Trophoblast cell (in vitro differentiated cells and primary cell): ENCODE measurements around the gene SENP5. TPM values are rescaled to one million over a fixed set of nuclear protein-coding genes. Genes with fewer than 3 reads are reported as not detected.
A peak's percentile ranks its signal among the peaks of the same experiment; 100 is the strongest.
"Not testable (repeated sequence)": the region's sequence is repeated elsewhere in the genome, so short reads cannot be mapped to it uniquely, and the experiment has no call there.

Experiments
- DNase-seq, 2 donors: peaks; one replicate each; pipeline ENCODE4 v3.0.0-alpha.2; 2016
- H2AFZ ChIP-seq: 2 replicates; pipeline ENCODE4 v1.6.1; 2013; ENCODE audit warnings: low read length, moderate library complexity, mild to moderate bottlenecking; ENCODE audit not compliant: insufficient read depth, poor library complexity
- H2AK5ac ChIP-seq: 2 replicates; pipeline ENCODE4 v1.6.1; 2013; ENCODE audit warnings: mild to moderate bottlenecking, low read length
- H2BK120ac ChIP-seq: 2 replicates; pipeline ENCODE4 v1.6.1; 2013; ENCODE audit warnings: low read length, mild to moderate bottlenecking, moderate library complexity; ENCODE audit not compliant: insufficient read depth, poor library complexity
- H2BK12ac ChIP-seq: 2 replicates; pipeline ENCODE4 v1.6.1; 2013; ENCODE audit warnings: mild to moderate bottlenecking, low read length, moderate library complexity
- H2BK5ac ChIP-seq: 2 replicates; pipeline ENCODE4 v1.6.1; 2013; ENCODE audit warnings: low read length, low read depth, moderate library complexity, mild to moderate bottlenecking; ENCODE audit not compliant: poor library complexity
- H3K14ac ChIP-seq: 2 replicates; pipeline ENCODE4 v1.6.1; 2013; ENCODE audit warnings: mild to moderate bottlenecking, low read length
- H3K18ac ChIP-seq: 2 replicates; pipeline ENCODE4 v1.6.1; 2013; ENCODE audit warnings: mild to moderate bottlenecking, low read length
- H3K23ac ChIP-seq: 2 replicates; pipeline ENCODE4 v1.6.1; 2013; ENCODE audit warnings: low read length
- H3K27ac ChIP-seq: 2 replicates; pipeline ENCODE4 v1.5.1; 2013; ENCODE audit warnings: low read depth, mild to moderate bottlenecking, inconsistent platforms, low read length, moderate library complexity
- H3K27me3 ChIP-seq: 2 replicates; pipeline ENCODE4 v1.6.1; 2013; ENCODE audit warnings: inconsistent platforms, mild to moderate bottlenecking, low read length, moderate library complexity; ENCODE audit not compliant: insufficient read depth
- H3K36me3 ChIP-seq, 2 experiments: 1 replicate in 1 of 2; 2 replicates in 1 of 2; pipeline ENCODE4 v1.6.1; 2013; ENCODE audit warnings: low read length in 2 of 2, mild to moderate bottlenecking in 2 of 2, moderate library complexity in 1 of 2; ENCODE audit not compliant: insufficient read depth in 2 of 2, control insufficient read depth in 1 of 2
- H3K4ac ChIP-seq: 2 replicates; pipeline ENCODE4 v1.6.1; 2013; ENCODE audit warnings: low read depth, mild to moderate bottlenecking, low read length, moderate library complexity
- H3K4me1 ChIP-seq, 2 experiments: 1 replicate in 1 of 2; 2 replicates in 1 of 2; pipeline ENCODE4 v1.6.1; 2013; ENCODE audit warnings: low read length in 2 of 2, mild to moderate bottlenecking in 2 of 2, moderate library complexity in 1 of 2; ENCODE audit not compliant: insufficient read depth in 2 of 2, control insufficient read depth in 1 of 2
- H3K4me2 ChIP-seq: 2 replicates; pipeline ENCODE4 v1.6.1; 2013; ENCODE audit warnings: inconsistent platforms, mild to moderate bottlenecking, low read length, moderate library complexity
- H3K4me3 ChIP-seq: 2 replicates; pipeline ENCODE4 v1.5.1; 2013; ENCODE audit warnings: mild to moderate bottlenecking, low read depth, low read length, inconsistent platforms
- H3K79me1 ChIP-seq: one replicate; pipeline ENCODE4 v1.6.1; 2013; ENCODE audit warnings: low read length
- H3K79me2 ChIP-seq: 2 replicates; pipeline ENCODE4 v1.6.1; 2013; ENCODE audit warnings: low read length, mild to moderate bottlenecking; ENCODE audit not compliant: control insufficient read depth, insufficient read depth, poor library complexity
- H3K9ac ChIP-seq: 2 replicates; pipeline ENCODE4 v1.6.1; 2013; ENCODE audit warnings: mild to moderate bottlenecking, low read length
- H3K9me3 ChIP-seq: 2 replicates; pipeline ENCODE4 v1.6.1; 2013; ENCODE audit warnings: low read depth, mild to moderate bottlenecking, control low read depth, inconsistent platforms, low read length; ENCODE audit not compliant: insufficient read depth
- H4K12ac ChIP-seq: 2 replicates; pipeline ENCODE4 v1.6.1; 2013; ENCODE audit warnings: low read depth, mild to moderate bottlenecking, low read length, moderate library complexity
- H4K8ac ChIP-seq: 2 replicates; pipeline ENCODE4 v1.6.1; 2013; ENCODE audit warnings: low read depth, mild to moderate bottlenecking, low read length, moderate library complexity
- H4K91ac ChIP-seq: one replicate; pipeline ENCODE4 v1.6.1; 2013; ENCODE audit warnings: low read depth, mild to moderate bottlenecking, low read length, moderate library complexity
- WGBS: extraction: QIAGEN DNeasy Blood & Tissue Kit; methylation state at CpG from one replicate; pipeline ENCODE4 v1.1.7; 2013; ENCODE audit warnings: missing lambda C conversion rate; ENCODE audit not compliant: insufficient read length, insufficient coverage; ENCODE audit errors: extremely low coverage; 5-methylcytosine and 5-hydroxymethylcytosine counted together
- polyA plus RNA-seq: library from polyadenylated mRNA; stranded (reverse); fragments of 200-250 nt; gene quantifications from 2 replicates; pipeline ENCODE4 v1.2.3, GENCODE V29; 2013

Gene SENP5, protein sequence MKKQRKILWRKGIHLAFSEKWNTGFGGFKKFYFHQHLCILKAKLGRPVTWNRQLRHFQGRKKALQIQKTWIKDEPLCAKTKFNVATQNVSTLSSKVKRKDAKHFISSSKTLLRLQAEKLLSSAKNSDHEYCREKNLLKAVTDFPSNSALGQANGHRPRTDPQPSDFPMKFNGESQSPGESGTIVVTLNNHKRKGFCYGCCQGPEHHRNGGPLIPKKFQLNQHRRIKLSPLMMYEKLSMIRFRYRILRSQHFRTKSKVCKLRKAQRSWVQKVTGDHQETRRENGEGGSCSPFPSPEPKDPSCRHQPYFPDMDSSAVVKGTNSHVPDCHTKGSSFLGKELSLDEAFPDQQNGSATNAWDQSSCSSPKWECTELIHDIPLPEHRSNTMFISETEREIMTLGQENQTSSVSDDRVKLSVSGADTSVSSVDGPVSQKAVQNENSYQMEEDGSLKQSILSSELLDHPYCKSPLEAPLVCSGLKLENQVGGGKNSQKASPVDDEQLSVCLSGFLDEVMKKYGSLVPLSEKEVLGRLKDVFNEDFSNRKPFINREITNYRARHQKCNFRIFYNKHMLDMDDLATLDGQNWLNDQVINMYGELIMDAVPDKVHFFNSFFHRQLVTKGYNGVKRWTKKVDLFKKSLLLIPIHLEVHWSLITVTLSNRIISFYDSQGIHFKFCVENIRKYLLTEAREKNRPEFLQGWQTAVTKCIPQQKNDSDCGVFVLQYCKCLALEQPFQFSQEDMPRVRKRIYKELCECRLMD
- 26.2 and 27.3 TPM in 2 replicates for polyA plus RNA-seq

DNA sequence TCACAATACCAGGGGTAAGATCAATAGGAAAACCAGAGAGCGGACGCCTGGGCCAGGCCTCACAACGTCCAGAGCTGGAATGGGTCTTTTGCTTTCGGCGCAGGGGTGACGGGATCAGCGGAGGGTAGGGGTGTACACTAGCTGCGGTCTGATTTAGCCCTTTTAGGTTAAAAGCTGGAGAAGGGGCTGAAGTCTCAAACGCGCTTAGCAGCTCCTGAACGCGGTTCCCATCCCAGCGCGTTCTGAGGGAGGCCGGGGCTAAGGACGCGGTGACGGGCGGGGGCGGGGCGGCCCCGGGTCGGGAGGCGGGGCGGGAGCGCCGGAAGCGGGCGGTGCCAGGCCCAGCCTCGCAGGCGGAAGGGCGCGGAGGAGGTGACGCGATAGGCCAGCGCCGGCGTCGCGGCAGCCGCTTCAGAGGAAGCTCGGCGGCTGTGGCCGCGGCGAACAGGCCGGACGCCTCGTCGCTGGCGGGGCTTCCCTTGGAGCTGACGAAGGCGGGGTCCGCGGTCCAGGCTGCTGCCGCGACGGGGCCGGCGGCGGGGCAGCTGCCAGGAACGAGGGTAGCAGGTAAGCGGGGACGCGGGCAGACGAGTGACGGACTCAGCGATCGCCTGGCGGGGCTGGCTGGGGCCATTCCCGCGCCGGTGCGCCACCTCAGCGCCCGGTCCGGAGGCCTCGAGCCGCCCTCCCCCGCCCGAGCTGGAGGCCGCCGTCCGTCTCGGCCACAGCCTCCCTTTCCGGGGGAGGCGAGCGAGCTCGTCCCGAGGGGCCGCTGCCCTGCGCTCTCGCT, at the start of gene SENP5:
TSS of gene SENP5 (plus strand) at position 414 of the 790 bp plus-strand sequence. CDS start 17,262 bp downstream, outside the sequence.
- Histone ChIP-seq H3K9me3 (no peaks in the 10 kb centered on the region), H2BK120ac (peak within 1 kb of the TSS; percentile 91), H3K27me3 (no peaks in the 10 kb centered on the region), H3K4me1 (peaks cover 6 to 11% of the 10 kb centered on the region in 2 experiments), H3K23ac (no peak within 1 kb of the TSS), H2AK5ac (peak within 1 kb of the TSS; percentile 94), H3K36me3 (peaks cover 3 to 6% of the 10 kb centered on the region in 2 experiments), H2BK5ac (peak within 1 kb of the TSS; percentile 89), H3K4me2 (peak within 1 kb of the TSS; percentile 65), H2AFZ (peak within 1 kb of the TSS; percentile 100), H3K14ac (peak within 1 kb of the TSS; percentile 97), H3K9ac (peak within 1 kb of the TSS; percentile 88), H4K91ac (peak within 1 kb of the TSS; percentile 92), H3K79me2 (peaks cover 15% of the 10 kb centered on the region), H3K4ac (peak within 1 kb of the TSS; percentile 100), H3K27ac (peak within 1 kb of the TSS; percentile 61), H3K4me3 (peak within 1 kb of the TSS; percentile 97), H3K79me1 (peaks cover 9% of the 10 kb centered on the region), H2BK12ac (no peak within 1 kb of the TSS), H3K18ac (peak within 1 kb of the TSS; percentile 99), H4K12ac (peak within 1 kb of the TSS; percentile 99), H4K8ac (peak within 1 kb of the TSS; percentile 100)
- peak; percentile 92 to 93 for DNase-seq
- no CpG with 5 or more reads among the region's 93 CpGs for WGBS

GRCh38 chr3:196821806-196822355, 45.8 kb upstream of the SENP5 start:
- Histone ChIP-seq H2AFZ (no peak overlapping the region), H2BK5ac (no peak overlapping the region), H3K27ac (no peak overlapping the region), H3K9me3 (no peaks in the 10 kb centered on the region), H4K8ac (no peak overlapping the region), H3K79me2 (no peaks in the 10 kb centered on the region), H3K27me3 (no peaks in the 10 kb centered on the region), H3K79me1 (no peaks in the 10 kb centered on the region), H4K12ac (no peak overlapping the region), H3K4me2 (no peak overlapping the region), H3K23ac (no peak overlapping the region), H3K18ac (no peak overlapping the region), H2BK120ac (no peak overlapping the region), H3K4ac (no peak overlapping the region), H3K14ac (no peak overlapping the region), H2AK5ac (no peak overlapping the region), H3K36me3 (peaks cover 44 to 57% of the 10 kb centered on the region in 2 experiments), H2BK12ac (no peak overlapping the region), H3K9ac (no peak overlapping the region), H3K4me1 (no peaks in the 10 kb centered on the region), H3K4me3 (no peak overlapping the region), H4K91ac (no peak overlapping the region)
- no peak for DNase-seq
- no CpG with 5 or more reads among the region's 6 CpGs for WGBS

DNA sequence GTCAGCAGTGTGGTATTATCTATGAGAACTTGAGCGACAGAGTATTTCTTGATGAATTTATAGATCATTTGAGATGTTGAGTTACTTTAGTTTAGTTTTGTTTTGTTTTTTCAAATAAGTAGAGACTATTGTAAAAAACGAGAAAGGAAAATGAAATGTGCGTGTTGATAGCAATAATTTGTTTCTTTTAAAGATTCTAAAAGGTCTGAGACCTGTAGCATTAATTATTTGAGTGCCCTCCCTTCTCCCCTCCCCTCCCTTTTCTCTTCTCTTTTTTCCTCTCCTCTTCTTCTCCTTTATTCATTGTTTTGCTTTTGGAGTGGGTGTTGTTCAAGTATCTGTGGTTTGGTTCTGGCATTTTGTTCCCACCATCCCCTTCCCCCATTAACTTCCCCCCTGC, 38.1 kb upstream of the SENP5 start:
- WGBS, result 100% methylated on average over 2 of the region's 3 CpGs
- H3K36me3 ChIP-seq, result peaks cover 17 to 22% of the 10 kb centered on the region in 2 experiments
- not testable (repeated sequence) for H3K79me2 ChIP-seq, H3K27ac ChIP-seq, H3K18ac ChIP-seq, H3K14ac ChIP-seq, H2BK12ac ChIP-seq, H2BK5ac ChIP-seq, H3K4me2 ChIP-seq, H2BK120ac ChIP-seq, H3K4me1 ChIP-seq, H4K8ac ChIP-seq, DNase-seq, H3K27me3 ChIP-seq, H3K9ac ChIP-seq, H2AK5ac ChIP-seq, H4K91ac ChIP-seq, H2AFZ ChIP-seq, H3K79me1 ChIP-seq, H3K23ac ChIP-seq, H3K4ac ChIP-seq, H4K12ac ChIP-seq, H3K4me3 ChIP-seq, H3K9me3 ChIP-seq

- Histone ChIP-seq H3K18ac (no peak overlapping the region), H3K4ac (no peak overlapping the region), H2BK5ac (no peak overlapping the region), H3K9me3 (no peaks in the 10 kb centered on the region), H3K14ac (no peak overlapping the region), H3K4me2 (no peak overlapping the region), H4K91ac (no peak overlapping the region), H3K27ac (no peak overlapping the region), H3K79me1 (no peaks in the 10 kb centered on the region), H3K36me3 (peaks cover 4 to 8% of the 10 kb centered on the region in 2 experiments), H3K4me1 (no peaks in the 10 kb centered on the region), H4K8ac (no peak overlapping the region), H2AFZ (no peak overlapping the region), H3K4me3 (no peak overlapping the region), H2BK120ac (no peak overlapping the region), H2AK5ac (no peak overlapping the region), H3K79me2 (no peaks in the 10 kb centered on the region), H3K27me3 (no peaks in the 10 kb centered on the region), H2BK12ac (no peak overlapping the region), H3K9ac (no peak overlapping the region), H4K12ac (no peak overlapping the region), H3K23ac (no peak overlapping the region)
- peak in 1 of 2 donors; percentile 9 for DNase-seq
- no CpG with 5 or more reads among the region's 8 CpGs for WGBS
Measured at GRCh38 chr3:196835086-196835485, 32.6 kb upstream of the SENP5 start.
